ENCODE measurements around the gene SLC6A2.

The SLC6A2 gene

GRCh38 chr16:55695595-55695994 lies 39.8 kb downstream of the SLC6A2 start:
- H3K36me3 ChIP-seq (ENCODE audit: insufficient read depth), result no peaks in the 10 kb centered on the region
- H3K27me3 ChIP-seq (ENCODE audit: insufficient read depth, low read depth), result no peaks in the 10 kb centered on the region
- no peak overlapping the region for H3K27ac ChIP-seq
- no peak overlapping the region for H2AFZ ChIP-seq (ENCODE audit: low read depth)
- H3K79me2 ChIP-seq (ENCODE audit: insufficient read depth, low read depth), result no peaks in the 10 kb centered on the region
- TF ChIP-seq, protein P1, sequence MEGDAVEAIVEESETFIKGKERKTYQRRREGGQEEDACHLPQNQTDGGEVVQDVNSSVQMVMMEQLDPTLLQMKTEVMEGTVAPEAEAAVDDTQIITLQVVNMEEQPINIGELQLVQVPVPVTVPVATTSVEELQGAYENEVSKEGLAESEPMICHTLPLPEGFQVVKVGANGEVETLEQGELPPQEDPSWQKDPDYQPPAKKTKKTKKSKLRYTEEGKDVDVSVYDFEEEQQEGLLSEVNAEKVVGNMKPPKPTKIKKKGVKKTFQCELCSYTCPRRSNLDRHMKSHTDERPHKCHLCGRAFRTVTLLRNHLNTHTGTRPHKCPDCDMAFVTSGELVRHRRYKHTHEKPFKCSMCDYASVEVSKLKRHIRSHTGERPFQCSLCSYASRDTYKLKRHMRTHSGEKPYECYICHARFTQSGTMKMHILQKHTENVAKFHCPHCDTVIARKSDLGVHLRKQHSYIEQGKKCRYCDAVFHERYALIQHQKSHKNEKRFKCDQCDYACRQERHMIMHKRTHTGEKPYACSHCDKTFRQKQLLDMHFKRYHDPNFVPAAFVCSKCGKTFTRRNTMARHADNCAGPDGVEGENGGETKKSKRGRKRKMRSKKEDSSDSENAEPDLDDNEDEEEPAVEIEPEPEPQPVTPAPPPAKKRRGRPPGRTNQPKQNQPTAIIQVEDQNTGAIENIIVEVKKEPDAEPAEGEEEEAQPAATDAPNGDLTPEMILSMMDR (conservative IDR thresholded peaks at IDR 0.05; ENCODE audit: low read depth, low read length), result no peak
- no peak overlapping the region for H3K4me3 ChIP-seq (IDR thresholded peaks at IDR 0.05; ENCODE audit: insufficient read depth, low read depth, low read length)
- no peaks in the 10 kb centered on the region for H4K20me1 ChIP-seq (ENCODE audit: insufficient read depth)
- H3K4me1 ChIP-seq (ENCODE audit: low read depth, poor library complexity, severe bottlenecking), result no peaks in the 10 kb centered on the region
- H3K4me2 ChIP-seq, result no peak overlapping the region
- H3K9ac ChIP-seq, result no peak overlapping the region

DNA sequence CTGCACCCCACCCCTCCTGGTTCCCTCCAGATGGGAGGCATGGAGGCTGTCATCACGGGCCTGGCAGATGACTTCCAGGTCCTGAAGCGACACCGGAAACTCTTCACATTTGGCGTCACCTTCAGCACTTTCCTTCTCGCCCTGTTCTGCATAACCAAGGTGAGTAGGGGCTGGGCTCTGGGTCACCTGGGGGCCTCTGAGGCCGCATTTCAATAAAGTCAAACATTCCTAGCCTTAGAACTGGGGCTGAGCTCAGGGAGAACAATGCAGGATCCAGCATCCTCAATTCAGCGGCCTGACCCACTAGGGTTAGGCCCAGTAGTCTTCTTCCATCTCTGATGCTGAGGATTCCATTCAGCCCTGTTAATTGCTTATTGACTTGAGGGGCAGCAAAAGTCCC lies 42.1 kb downstream of the SLC6A2 start:
- TF ChIP-seq, protein P1 (conservative IDR thresholded peaks at IDR 0.05; ENCODE audit: low read depth, low read length), result no peak
- no peak overlapping the region for H3K9ac ChIP-seq
- no peak overlapping the region for H3K4me3 ChIP-seq (IDR thresholded peaks at IDR 0.05; ENCODE audit: insufficient read depth, low read depth, low read length)

DNA sequence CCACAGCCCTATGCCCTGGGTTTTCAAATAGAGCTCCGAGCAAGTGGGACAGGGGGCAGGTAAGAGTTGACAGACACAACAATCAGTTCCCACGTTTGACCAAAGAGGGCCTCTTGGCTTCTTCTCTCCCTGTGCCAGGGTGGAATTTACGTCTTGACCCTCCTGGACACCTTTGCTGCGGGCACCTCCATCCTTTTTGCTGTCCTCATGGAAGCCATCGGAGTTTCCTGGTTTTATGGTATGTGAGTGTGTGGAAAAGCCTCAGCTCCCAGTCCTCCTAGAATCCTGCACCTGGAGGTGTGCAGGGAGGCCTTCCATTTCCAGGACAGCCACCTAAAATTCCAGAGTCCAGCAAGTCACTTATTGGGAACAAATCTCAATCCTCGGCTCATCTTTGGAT lies 42.5 kb downstream of the SLC6A2 start:
- Histone ChIP-seq H3K4me2 (no peak overlapping the region), H3K4me1 (ENCODE audit: low read depth, poor library complexity, severe bottlenecking) (no peaks in the 10 kb centered on the region), H3K4me3 (IDR thresholded peaks at IDR 0.05; ENCODE audit: insufficient read depth, low read depth, low read length) (no peak overlapping the region), H3K36me3 (ENCODE audit: insufficient read depth) (no peaks in the 10 kb centered on the region), H3K9ac (no peak overlapping the region), H3K79me2 (ENCODE audit: insufficient read depth, low read depth) (no peaks in the 10 kb centered on the region), H3K27ac (no peak overlapping the region), H2AFZ (ENCODE audit: low read depth) (no peak overlapping the region), H4K20me1 (ENCODE audit: insufficient read depth) (no peaks in the 10 kb centered on the region), H3K27me3 (ENCODE audit: insufficient read depth, low read depth) (no peaks in the 10 kb centered on the region)
- TF ChIP-seq, protein P1 (conservative IDR thresholded peaks at IDR 0.05; ENCODE audit: low read depth, low read length), result no peak

More for the DNA sequence above, 42.1 kb downstream of the SLC6A2 start:
- Histone ChIP-seq H3K27ac (no peak overlapping the region), H3K79me2 (ENCODE audit: insufficient read depth, low read depth) (no peaks in the 10 kb centered on the region), H3K4me2 (no peak overlapping the region), H3K27me3 (ENCODE audit: insufficient read depth, low read depth) (no peaks in the 10 kb centered on the region), H4K20me1 (ENCODE audit: insufficient read depth) (no peaks in the 10 kb centered on the region), H3K36me3 (ENCODE audit: insufficient read depth) (no peaks in the 10 kb centered on the region), H3K4me1 (ENCODE audit: low read depth, poor library complexity, severe bottlenecking) (no peaks in the 10 kb centered on the region), H2AFZ (ENCODE audit: low read depth) (no peak overlapping the region)

DNA sequence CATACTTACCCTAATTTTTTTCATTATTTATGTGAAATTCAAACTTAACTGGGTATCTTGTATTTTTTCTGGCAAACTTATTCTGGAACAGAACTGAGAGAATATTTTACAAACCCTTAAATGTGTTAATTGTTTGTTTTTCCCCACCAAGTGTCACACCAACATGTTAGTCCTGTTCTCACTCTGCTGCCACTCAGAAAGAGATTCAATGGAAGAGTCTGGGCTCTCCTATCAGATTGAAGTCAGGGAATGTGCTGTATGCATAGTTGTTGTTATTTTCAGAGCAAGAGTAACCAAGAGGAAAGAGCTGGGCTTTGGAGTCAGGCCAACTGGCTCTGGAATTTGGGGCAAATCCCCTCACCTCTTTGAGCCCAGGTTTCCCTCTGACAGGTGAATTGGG lies 43.2 kb downstream of the SLC6A2 start:
- Histone ChIP-seq H3K27me3 (ENCODE audit: insufficient read depth, low read depth) (no peaks in the 10 kb centered on the region), H3K4me1 (ENCODE audit: low read depth, poor library complexity, severe bottlenecking) (no peaks in the 10 kb centered on the region), H3K4me3 (IDR thresholded peaks at IDR 0.05; ENCODE audit: insufficient read depth, low read depth, low read length) (no peak overlapping the region), H3K27ac (no peak overlapping the region), H3K9ac (no peak overlapping the region), H4K20me1 (ENCODE audit: insufficient read depth) (no peaks in the 10 kb centered on the region), H3K79me2 (ENCODE audit: insufficient read depth, low read depth) (no peaks in the 10 kb centered on the region), H2AFZ (ENCODE audit: low read depth) (no peak overlapping the region), H3K4me2 (no peak overlapping the region), H3K36me3 (ENCODE audit: insufficient read depth) (no peaks in the 10 kb centered on the region)
- TF ChIP-seq, protein P1 (conservative IDR thresholded peaks at IDR 0.05; ENCODE audit: low read depth, low read length), result no peak
